ENCODE data around the gene GPR18. TPM values are rescaled to one million over a fixed set of nuclear protein-coding genes. Genes with fewer than 3 reads are reported as not detected.

Gene GPR18
- polyA plus RNA-seq, 1 donor (not counting 4 experiments of a cell fraction or from before 2014, with no cell fraction given), result not detected

DNA sequence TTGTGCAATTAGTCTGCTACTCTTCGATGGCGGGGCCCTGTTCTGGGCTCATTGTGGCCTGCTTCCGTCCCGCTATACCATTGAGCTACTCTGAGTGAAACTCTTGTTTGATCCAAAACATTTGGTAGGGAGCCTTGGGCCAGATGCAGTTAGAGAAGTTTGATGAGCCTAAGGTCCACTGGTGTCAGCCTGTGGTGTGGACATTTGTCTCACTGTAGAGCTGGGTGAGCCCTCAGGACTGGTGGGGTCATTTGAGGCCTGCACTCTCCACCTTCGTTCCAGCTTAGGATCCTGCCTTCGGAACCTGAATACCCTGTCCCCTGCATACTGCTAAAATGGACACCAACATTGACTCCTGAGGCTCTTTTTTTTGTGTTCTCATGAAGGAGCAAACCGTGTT, 50.7 kb downstream of the GPR18 start:
- H3K79me2 ChIP-seq (ENCODE audit: control insufficient read depth, insufficient read depth, low read length), result peaks cover 85% of the 10 kb centered on the region
- H4K20me1 ChIP-seq (ENCODE audit: control insufficient read depth, extremely low read depth, insufficient read depth, low read length), result peaks cover 5% of the 10 kb centered on the region
- no peaks in the 10 kb centered on the region for H3K27me3 ChIP-seq (ENCODE audit: control insufficient read depth, extremely low read depth, insufficient read depth, low read length)
- peaks cover 18% of the 10 kb centered on the region for H3K4me1 ChIP-seq (ENCODE audit: control insufficient read depth, extremely low read depth, insufficient read depth, low read length)
- TF ChIP-seq, protein P1, sequence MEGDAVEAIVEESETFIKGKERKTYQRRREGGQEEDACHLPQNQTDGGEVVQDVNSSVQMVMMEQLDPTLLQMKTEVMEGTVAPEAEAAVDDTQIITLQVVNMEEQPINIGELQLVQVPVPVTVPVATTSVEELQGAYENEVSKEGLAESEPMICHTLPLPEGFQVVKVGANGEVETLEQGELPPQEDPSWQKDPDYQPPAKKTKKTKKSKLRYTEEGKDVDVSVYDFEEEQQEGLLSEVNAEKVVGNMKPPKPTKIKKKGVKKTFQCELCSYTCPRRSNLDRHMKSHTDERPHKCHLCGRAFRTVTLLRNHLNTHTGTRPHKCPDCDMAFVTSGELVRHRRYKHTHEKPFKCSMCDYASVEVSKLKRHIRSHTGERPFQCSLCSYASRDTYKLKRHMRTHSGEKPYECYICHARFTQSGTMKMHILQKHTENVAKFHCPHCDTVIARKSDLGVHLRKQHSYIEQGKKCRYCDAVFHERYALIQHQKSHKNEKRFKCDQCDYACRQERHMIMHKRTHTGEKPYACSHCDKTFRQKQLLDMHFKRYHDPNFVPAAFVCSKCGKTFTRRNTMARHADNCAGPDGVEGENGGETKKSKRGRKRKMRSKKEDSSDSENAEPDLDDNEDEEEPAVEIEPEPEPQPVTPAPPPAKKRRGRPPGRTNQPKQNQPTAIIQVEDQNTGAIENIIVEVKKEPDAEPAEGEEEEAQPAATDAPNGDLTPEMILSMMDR (optimal IDR thresholded peaks at IDR 0.05 in 1 of 3, IDR thresholded peaks at IDR 0.05 in 1 of 3, conservative IDR thresholded peaks at IDR 0.05 in 1 of 3; ENCODE audit: extremely low read depth in 1 of 3, insufficient read depth in 2 of 3, low read length in 3 of 3), result no peak
- TF ChIP-seq EZH2 (IDR thresholded peaks at IDR 0.05; ENCODE audit: low read length), result no peak
- dilution Hi-C loops (cut with MboI; ENCODE audit: extremely low pct_ligation_motif_present, low sequenced_read_pairs), result no loop called here
- H3K4me2 ChIP-seq (ENCODE audit: control insufficient read depth, extremely low read depth, insufficient read depth, low read depth, low read length), result no peak overlapping the region
- DNase-seq (ENCODE audit: low read depth, low spot score), result no peak
- no peak overlapping the region for H3K9ac ChIP-seq (ENCODE audit: control insufficient read depth, extremely low read depth, insufficient read depth, low read length)
- H2AFZ ChIP-seq (ENCODE audit: control insufficient read depth, low read length), result no peak overlapping the region
- H3K36me3 ChIP-seq (ENCODE audit: control insufficient read depth in 2 of 2, extremely low read depth in 1 of 2, insufficient read depth in 2 of 2, low read length in 2 of 2), result peaks cover 6% of the 10 kb centered on the region in 2 experiments
- no peak for FAIRE-seq
- H3K9me1 ChIP-seq (ENCODE audit: control insufficient read depth, extremely low read depth, insufficient read depth, low read length), result no peaks in the 10 kb centered on the region
- no peaks in the 10 kb centered on the region for H3K9me3 ChIP-seq (ENCODE audit: control insufficient read depth, low read depth, low read length)
- H3K4me3 ChIP-seq (ENCODE audit: control insufficient read depth in 2 of 3, extremely low read depth in 1 of 3, insufficient read depth in 2 of 3, low read depth in 1 of 3, low read length in 3 of 3), result no peak overlapping the region
- no peak overlapping the region for H3K27ac ChIP-seq (ENCODE audit: control insufficient read depth, insufficient read depth, low read length)

DNA sequence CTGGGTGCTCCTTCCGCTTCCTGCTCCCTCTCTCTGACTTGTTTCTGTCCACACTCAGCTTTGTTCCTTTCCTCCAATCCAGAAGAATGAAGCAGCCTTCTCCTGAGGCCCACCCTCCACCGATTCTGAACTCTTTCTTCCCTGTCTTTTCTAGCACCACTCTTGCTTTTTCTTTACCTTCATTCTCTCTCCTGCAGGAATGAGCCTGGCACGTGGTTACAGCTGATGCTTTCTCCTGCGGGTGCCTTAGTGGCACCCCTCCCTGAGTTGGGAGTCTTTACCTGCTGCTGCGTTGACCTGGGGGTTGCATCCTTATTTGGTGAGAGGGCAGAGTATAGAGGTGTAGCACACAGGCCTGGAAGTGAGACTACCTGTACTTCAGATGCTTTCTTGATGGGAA, 51.3 kb downstream of the GPR18 start:
- dilution Hi-C loops (cut with MboI; ENCODE audit: extremely low pct_ligation_motif_present, low sequenced_read_pairs), result no loop called here
- Histone ChIP-seq H3K4me1 (ENCODE audit: control insufficient read depth, extremely low read depth, insufficient read depth, low read length) (peaks cover 24% of the 10 kb centered on the region), H3K27ac (ENCODE audit: control insufficient read depth, insufficient read depth, low read length) (no peak overlapping the region), H3K4me3 (ENCODE audit: control insufficient read depth in 2 of 3, extremely low read depth in 1 of 3, insufficient read depth in 2 of 3, low read depth in 1 of 3, low read length in 3 of 3) (no peak overlapping the region), H3K36me3 (ENCODE audit: control insufficient read depth in 2 of 2, extremely low read depth in 1 of 2, insufficient read depth in 2 of 2, low read length in 2 of 2) (peaks cover 6% of the 10 kb centered on the region in 2 experiments), H2AFZ (ENCODE audit: control insufficient read depth, low read length) (no peak overlapping the region), H3K9me3 (ENCODE audit: control insufficient read depth, low read depth, low read length) (no peaks in the 10 kb centered on the region), H4K20me1 (ENCODE audit: control insufficient read depth, extremely low read depth, insufficient read depth, low read length) (peaks cover 5% of the 10 kb centered on the region), H3K79me2 (ENCODE audit: control insufficient read depth, insufficient read depth, low read length) (peaks cover 85% of the 10 kb centered on the region), H3K4me2 (ENCODE audit: control insufficient read depth, extremely low read depth, insufficient read depth, low read depth, low read length) (no peak overlapping the region), H3K9me1 (ENCODE audit: control insufficient read depth, extremely low read depth, insufficient read depth, low read length) (no peaks in the 10 kb centered on the region), H3K27me3 (ENCODE audit: control insufficient read depth, extremely low read depth, insufficient read depth, low read length) (no peaks in the 10 kb centered on the region), H3K9ac (ENCODE audit: control insufficient read depth, extremely low read depth, insufficient read depth, low read length) (no peak overlapping the region)
- DNase-seq (ENCODE audit: low read depth, low spot score) (no peak), FAIRE-seq (no peak)
- TF ChIP-seq, protein P1 (optimal IDR thresholded peaks at IDR 0.05 in 1 of 3, IDR thresholded peaks at IDR 0.05 in 1 of 3, conservative IDR thresholded peaks at IDR 0.05 in 1 of 3; ENCODE audit: extremely low read depth in 1 of 3, insufficient read depth in 2 of 3, low read length in 3 of 3), result no peak
- no peak for TF ChIP-seq EZH2 (IDR thresholded peaks at IDR 0.05; ENCODE audit: low read length)

Data from keratinocyte (primary cell).